ENCODE measurements around the gene RIPOR3.
A peak's percentile ranks its signal among the peaks of the same experiment; 100 is the strongest.
"Not testable (repeated sequence)": the region's sequence is repeated elsewhere in the genome, so short reads cannot be mapped to it uniquely, and the experiment has no call there.

Gene RIPOR3

DNA sequence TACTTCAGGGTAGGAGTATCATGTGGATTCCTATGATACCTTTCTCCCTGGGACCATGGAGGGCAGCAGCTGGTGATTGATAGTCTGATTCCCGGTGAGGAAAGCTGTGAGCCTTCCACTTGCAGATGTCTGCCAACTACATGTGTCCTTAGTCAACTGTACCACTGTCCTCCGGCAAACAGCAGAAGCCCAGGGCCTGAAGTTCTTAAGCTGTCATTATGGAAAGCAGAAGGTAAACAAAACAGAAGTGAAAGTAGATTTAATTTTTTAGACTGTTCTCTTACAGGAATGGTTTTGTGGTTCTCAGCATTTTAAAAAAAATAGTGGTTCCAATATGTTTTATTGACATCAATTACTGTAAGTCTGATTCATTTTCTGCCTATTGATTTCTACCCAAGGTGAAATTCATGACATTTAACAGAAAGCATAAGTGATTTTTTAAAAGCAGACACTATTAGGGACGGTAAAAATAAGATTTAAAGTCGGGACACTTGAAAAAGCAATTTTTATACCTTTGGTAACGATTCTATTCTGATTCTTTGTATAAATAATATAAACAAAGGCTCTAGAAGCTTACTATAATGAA, 144.5 kb downstream of the RIPOR3 start:
- Histone ChIP-seq H3K4me3 (no peak overlapping the region), H3K27ac (no peak overlapping the region)
- TF ChIP-seq CTCF (IDR thresholded peaks at IDR 0.05): no peak
- DNase-seq (ENCODE audit: low spot score): no peak

DNA sequence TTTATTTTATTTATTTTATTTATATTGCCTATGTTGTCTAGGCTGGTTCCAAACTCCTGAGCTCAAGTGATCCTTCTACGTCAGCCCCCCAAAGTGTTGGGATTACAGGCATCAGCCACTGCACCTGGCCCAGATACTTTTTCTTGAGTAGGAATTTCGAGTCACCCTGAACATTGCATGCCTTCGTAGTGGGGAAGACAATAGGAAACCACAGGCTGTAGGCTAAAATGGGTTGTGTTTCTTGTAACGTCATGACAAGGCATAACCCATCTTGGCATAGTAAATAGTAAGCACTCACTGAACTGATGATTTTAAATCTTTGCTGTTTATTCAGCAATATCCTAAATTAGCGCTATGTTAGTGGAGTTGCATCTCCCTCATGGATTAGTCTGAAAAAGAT, 146.2 kb downstream of the RIPOR3 start:
- no peak for TF ChIP-seq CTCF (IDR thresholded peaks at IDR 0.05)
- Histone ChIP-seq H3K27ac (no peak overlapping the region), H3K4me3 (no peak overlapping the region)

DNA sequence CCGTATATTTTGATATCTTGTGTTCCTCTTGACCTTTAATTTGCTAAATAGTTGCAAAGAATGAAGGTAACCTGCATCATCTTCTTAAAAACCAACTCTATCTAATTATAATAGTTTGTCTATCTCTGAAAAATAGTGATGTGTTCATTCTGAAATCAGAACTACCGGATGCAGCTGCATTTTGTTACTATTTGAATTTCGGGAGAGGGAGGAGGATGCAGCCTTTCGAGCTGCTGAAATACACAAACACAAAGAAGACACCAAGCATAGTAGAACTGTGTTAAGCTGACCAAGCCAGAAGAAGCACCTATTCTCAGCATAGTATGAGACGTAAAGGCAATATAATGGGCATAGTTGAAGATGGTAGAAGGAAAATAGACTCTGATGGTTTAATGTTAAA, 148.0 kb downstream of the RIPOR3 start:
- TF ChIP-seq CTCF (IDR thresholded peaks at IDR 0.05): no peak
- Histone ChIP-seq H3K4me3 (no peak overlapping the region), H3K27ac (no peak overlapping the region)
- DNase-seq (ENCODE audit: low spot score): no peak

More for the DNA sequence above, 146.2 kb downstream of the RIPOR3 start:
- DNase-seq (ENCODE audit: low spot score): no peak

DNA sequence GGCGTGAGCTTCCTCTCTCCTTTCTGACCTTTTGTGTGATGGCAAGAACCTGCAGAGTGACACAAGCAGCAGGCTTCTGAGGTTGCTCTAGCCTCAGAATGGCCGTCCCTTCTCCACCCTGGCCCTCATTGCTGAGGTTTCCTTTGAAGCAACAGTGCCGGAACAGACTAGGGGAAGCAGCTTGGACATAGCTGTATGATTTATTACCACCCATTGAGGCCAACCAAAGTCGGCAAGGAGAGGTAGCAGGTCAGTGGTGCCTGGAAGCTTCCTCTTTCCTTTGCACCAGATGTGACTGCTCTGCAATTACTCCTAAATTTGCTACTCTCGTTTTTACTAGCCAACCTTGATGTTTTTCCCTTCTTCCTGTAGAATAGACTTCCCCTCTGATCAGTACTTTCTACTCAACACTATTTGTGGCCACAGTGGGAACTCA, 149.7 kb downstream of the RIPOR3 start:
- TF ChIP-seq CTCF (IDR thresholded peaks at IDR 0.05): no peak
- Histone ChIP-seq H3K4me3 (peak overlapping the region; percentile 48), H3K27ac (peak overlapping the region; percentile 70 to 94)
- no peak for DNase-seq (ENCODE audit: low spot score)

GRCh38 chr20:50540620-50541605, 150.4 kb downstream of the RIPOR3 start:
- no peak for DNase-seq (ENCODE audit: low spot score)
- no peak for TF ChIP-seq CTCF (IDR thresholded peaks at IDR 0.05)
- Histone ChIP-seq H3K27ac (peak overlapping the region; percentile 70 to 94), H3K4me3 (peak overlapping the region; percentile 48)

- DNase-seq (ENCODE audit: low spot score); H3K27ac ChIP-seq; H3K4me3 ChIP-seq: not testable (repeated sequence)
These were observed 151.5 kb downstream of the RIPOR3 start for GRCh38 chr20:50539798-50540197.

GRCh38 chr20:50538276-50538675, 153.1 kb downstream of the RIPOR3 start:
- TF ChIP-seq CTCF (IDR thresholded peaks at IDR 0.05): no peak
- H3K4me3 ChIP-seq: no peak overlapping the region
- no peak overlapping the region for H3K27ac ChIP-seq
- DNase-seq (ENCODE audit: low spot score): no peak

All from coronary artery (tissue), 2 donors.